Prostate gland (tissue), 2 donors: ENCODE results near the gene GYS1.

Experiments
- POLR2A ChIP-seq: fragments of 450-650 bp; IDR thresholded peaks from one replicate; pipeline ENCODE4 v1.6.1; 2016; ENCODE audit warnings: antibody characterized with exemption, mild to moderate bottlenecking
- POLR2AphosphoS5 ChIP-seq: sonication (generic); formaldehyde crosslinking; IDR thresholded peaks from one replicate; pipeline ENCODE4 v1.6.1; 2017; ENCODE audit warnings: antibody characterized with exemption
- TF ChIP-seq, protein P1 (sequence below), 4 experiments: fragments of 200-600 bp in 2 of 4; fragments of 450-650 bp in 2 of 4; sonication (generic) in 2 of 4; IDR thresholded peaks; 1 replicate in 3 of 4; 2 replicates in 1 of 4; pipeline ENCODE4 v1.5.1; 2016 to 2019; ENCODE audit warnings: antibody characterized with exemption in 4 of 4, mild to moderate bottlenecking in 2 of 4, moderate library complexity in 2 of 4

DNA sequence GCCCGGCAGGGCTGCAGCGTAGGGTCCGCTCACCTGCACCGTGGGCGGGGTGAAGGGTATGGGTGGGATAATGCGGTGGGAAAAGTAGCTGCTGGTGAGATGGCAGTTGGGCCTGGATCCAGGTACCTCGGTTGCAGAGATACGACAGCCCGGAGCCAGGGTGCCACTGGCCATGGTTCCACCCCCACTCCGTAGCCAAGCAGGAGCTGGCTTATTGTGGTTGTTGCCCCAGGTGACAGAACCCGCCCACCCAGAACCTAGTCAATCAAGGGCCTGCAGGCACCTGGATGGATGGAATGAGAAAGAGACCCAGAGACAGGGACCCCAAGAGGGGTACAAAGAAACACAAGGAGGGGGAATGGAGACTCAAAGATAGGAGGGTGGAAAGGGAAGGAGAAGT is 27.2 kb upstream of the GYS1 start:
- TF ChIP-seq, protein P1, sequence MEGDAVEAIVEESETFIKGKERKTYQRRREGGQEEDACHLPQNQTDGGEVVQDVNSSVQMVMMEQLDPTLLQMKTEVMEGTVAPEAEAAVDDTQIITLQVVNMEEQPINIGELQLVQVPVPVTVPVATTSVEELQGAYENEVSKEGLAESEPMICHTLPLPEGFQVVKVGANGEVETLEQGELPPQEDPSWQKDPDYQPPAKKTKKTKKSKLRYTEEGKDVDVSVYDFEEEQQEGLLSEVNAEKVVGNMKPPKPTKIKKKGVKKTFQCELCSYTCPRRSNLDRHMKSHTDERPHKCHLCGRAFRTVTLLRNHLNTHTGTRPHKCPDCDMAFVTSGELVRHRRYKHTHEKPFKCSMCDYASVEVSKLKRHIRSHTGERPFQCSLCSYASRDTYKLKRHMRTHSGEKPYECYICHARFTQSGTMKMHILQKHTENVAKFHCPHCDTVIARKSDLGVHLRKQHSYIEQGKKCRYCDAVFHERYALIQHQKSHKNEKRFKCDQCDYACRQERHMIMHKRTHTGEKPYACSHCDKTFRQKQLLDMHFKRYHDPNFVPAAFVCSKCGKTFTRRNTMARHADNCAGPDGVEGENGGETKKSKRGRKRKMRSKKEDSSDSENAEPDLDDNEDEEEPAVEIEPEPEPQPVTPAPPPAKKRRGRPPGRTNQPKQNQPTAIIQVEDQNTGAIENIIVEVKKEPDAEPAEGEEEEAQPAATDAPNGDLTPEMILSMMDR (IDR thresholded peaks at IDR 0.05) = no peak
- TF ChIP-seq POLR2AphosphoS5 = no peak
- TF ChIP-seq POLR2A = no peak
